Fibroblast of upper back skin (primary cell): Measurements from ENCODE around the gene LRRC49.

Source experiments
- DNase-seq: peaks from one replicate; pipeline ENCODE4 v3.0.0-alpha.2; 2013

LRRC49 gene

DNA sequence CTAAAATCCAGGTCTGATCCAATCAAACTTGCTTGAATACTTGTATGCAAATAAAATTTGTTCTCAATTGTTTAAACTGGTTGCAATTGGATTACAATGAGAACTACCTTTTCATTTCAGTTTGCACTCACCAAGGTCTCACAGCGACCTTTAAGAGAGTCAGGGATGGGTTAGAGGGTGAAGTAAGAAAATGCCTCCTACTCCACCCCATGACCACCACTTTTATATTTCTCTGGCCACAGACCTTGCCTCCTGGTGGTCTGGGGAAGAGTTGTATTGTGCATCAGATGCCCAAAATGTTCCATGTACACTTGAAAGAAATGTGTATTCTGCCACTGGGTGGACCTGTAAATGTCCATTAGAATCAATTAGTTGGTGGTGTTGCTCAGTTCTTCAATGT lies 206.3 kb downstream of the LRRC49 start:
- DNase-seq: no peak
